ENCODE results near the gene CCDC88A.

CCDC88A gene

GRCh38 chr2:55384786-55385185 lies 34.9 kb downstream of the CCDC88A start:
- no peak for DNase-seq (ENCODE audit: low read depth)
- TF ChIP-seq, protein P1, sequence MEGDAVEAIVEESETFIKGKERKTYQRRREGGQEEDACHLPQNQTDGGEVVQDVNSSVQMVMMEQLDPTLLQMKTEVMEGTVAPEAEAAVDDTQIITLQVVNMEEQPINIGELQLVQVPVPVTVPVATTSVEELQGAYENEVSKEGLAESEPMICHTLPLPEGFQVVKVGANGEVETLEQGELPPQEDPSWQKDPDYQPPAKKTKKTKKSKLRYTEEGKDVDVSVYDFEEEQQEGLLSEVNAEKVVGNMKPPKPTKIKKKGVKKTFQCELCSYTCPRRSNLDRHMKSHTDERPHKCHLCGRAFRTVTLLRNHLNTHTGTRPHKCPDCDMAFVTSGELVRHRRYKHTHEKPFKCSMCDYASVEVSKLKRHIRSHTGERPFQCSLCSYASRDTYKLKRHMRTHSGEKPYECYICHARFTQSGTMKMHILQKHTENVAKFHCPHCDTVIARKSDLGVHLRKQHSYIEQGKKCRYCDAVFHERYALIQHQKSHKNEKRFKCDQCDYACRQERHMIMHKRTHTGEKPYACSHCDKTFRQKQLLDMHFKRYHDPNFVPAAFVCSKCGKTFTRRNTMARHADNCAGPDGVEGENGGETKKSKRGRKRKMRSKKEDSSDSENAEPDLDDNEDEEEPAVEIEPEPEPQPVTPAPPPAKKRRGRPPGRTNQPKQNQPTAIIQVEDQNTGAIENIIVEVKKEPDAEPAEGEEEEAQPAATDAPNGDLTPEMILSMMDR (IDR thresholded peaks at IDR 0.05; ENCODE audit: insufficient read depth, low read depth, low read length, missing control alignments), result no peak
- no peak overlapping the region for H3K4me3 ChIP-seq (ENCODE audit: low read depth, low read length)

- H3K4me3 ChIP-seq (ENCODE audit: low read depth, low read length), result no peak overlapping the region
- TF ChIP-seq, protein P1 (IDR thresholded peaks at IDR 0.05; ENCODE audit: insufficient read depth, low read depth, low read length, missing control alignments), result no peak
- DNase-seq (ENCODE audit: low read depth), result no peak
Observed at GRCh38 chr2:55371376-55371775, 48.3 kb downstream of the CCDC88A start.

- no peak for DNase-seq (ENCODE audit: low read depth)
- TF ChIP-seq, protein P1 (IDR thresholded peaks at IDR 0.05; ENCODE audit: insufficient read depth, low read depth, low read length, missing control alignments), result no peak
- H3K4me3 ChIP-seq (ENCODE audit: low read depth, low read length), result no peak overlapping the region
Observed at GRCh38 chr2:55370208-55370607, 49.4 kb downstream of the CCDC88A start.

GRCh38 chr2:55365303-55365702 lies 54.4 kb downstream of the CCDC88A start:
- TF ChIP-seq, protein P1 (IDR thresholded peaks at IDR 0.05; ENCODE audit: insufficient read depth, low read depth, low read length, missing control alignments), result no peak
- no peak for DNase-seq (ENCODE audit: low read depth)
- H3K4me3 ChIP-seq (ENCODE audit: low read depth, low read length), result no peak overlapping the region

- DNase-seq (ENCODE audit: low read depth), result no peak
- TF ChIP-seq, protein P1 (IDR thresholded peaks at IDR 0.05; ENCODE audit: insufficient read depth, low read depth, low read length, missing control alignments), result no peak
- H3K4me3 ChIP-seq (ENCODE audit: low read depth, low read length), result no peak overlapping the region
Observed at GRCh38 chr2:55364189-55365055, 55.2 kb downstream of the CCDC88A start.

GRCh38 chr2:55363636-55364035 lies 56.0 kb downstream of the CCDC88A start:
- DNase-seq (ENCODE audit: low read depth), result no peak
- TF ChIP-seq, protein P1 (IDR thresholded peaks at IDR 0.05; ENCODE audit: insufficient read depth, low read depth, low read length, missing control alignments), result no peak
- H3K4me3 ChIP-seq (ENCODE audit: low read depth, low read length), result no peak overlapping the region

Data from GM12865 (cell line).